ENCODE measurements around the gene IQCM.

DNA sequence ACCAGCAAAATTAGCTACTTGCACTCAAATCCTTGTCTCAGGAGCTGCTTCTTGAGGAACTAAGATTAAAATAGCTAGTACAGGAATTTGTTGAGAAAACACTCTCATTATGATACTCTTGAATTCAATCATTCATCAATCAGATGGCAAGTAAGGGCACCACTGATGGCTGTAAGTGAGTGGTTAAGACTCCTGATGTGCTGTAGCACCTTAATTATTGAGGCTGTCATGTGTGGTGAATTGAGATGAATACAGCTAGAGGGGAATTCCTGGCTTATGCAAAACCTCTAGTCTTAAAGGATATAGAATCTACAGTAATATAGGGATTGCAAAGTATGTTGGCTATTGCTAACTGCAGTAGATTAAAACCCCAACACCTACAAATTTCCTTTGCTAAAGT, 509.1 kb downstream of the IQCM start:
- TF ChIP-seq, protein P1, sequence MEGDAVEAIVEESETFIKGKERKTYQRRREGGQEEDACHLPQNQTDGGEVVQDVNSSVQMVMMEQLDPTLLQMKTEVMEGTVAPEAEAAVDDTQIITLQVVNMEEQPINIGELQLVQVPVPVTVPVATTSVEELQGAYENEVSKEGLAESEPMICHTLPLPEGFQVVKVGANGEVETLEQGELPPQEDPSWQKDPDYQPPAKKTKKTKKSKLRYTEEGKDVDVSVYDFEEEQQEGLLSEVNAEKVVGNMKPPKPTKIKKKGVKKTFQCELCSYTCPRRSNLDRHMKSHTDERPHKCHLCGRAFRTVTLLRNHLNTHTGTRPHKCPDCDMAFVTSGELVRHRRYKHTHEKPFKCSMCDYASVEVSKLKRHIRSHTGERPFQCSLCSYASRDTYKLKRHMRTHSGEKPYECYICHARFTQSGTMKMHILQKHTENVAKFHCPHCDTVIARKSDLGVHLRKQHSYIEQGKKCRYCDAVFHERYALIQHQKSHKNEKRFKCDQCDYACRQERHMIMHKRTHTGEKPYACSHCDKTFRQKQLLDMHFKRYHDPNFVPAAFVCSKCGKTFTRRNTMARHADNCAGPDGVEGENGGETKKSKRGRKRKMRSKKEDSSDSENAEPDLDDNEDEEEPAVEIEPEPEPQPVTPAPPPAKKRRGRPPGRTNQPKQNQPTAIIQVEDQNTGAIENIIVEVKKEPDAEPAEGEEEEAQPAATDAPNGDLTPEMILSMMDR (conservative IDR thresholded peaks at IDR 0.05 in 1 of 2, IDR thresholded peaks at IDR 0.05 in 1 of 2; ENCODE audit: low read depth in 1 of 2, low read length in 2 of 2), result no peak
- TF ChIP-seq EZH2 (IDR thresholded peaks at IDR 0.05; ENCODE audit: low read length, missing control alignments), result no peak
